Tibial nerve (tissue), 3 donors: Measurements from ENCODE around the gene SYNGR1.

Experiments used
- POLR2A ChIP-seq, 2 donors: fragments of 450-650 bp; IDR thresholded peaks; one replicate each; pipeline ENCODE4 v1.6.1; 2017; ENCODE audit warnings: antibody characterized with exemption in 2 of 2, mild to moderate bottlenecking in 2 of 2, moderate library complexity in 2 of 2
- TF ChIP-seq, protein P1 (sequence below), 5 experiments: fragments of 200-600 bp in 3 of 5; fragments of 450-650 bp in 2 of 5; sonication (generic) in 3 of 5; IDR thresholded peaks; one replicate each; pipeline ENCODE4 v1.5.1; 2016 to 2019; ENCODE audit warnings: antibody characterized with exemption in 5 of 5, mild to moderate bottlenecking in 3 of 5, moderate library complexity in 2 of 5

DNA sequence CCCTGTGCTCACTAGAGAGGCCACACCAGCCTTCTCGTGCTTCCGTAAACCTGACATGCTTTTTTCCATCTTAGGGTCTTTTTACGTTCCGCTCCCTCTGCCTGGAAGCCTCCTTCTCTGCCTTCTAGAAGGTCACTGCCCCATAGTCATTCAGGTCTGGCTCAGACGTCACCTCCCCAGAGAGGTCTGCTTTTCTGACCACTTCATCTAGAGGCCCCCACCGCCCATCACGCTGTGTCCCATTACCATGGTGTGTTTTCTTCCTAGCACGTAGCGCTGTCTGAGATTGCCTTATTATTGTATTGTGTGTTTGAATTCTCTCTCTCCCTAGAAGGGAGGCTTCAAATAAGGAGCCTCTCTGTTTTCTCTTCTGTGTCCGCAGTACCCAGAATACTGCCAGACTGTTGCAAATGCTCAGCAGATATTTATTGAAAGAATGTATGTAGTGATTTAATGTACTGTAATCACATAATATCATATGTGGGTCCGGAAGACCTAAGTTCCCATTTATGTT lies 59.8 kb downstream of the SYNGR1 start:
- no peak for TF ChIP-seq POLR2A (IDR thresholded peaks at IDR 0.05)
- TF ChIP-seq, protein P1, sequence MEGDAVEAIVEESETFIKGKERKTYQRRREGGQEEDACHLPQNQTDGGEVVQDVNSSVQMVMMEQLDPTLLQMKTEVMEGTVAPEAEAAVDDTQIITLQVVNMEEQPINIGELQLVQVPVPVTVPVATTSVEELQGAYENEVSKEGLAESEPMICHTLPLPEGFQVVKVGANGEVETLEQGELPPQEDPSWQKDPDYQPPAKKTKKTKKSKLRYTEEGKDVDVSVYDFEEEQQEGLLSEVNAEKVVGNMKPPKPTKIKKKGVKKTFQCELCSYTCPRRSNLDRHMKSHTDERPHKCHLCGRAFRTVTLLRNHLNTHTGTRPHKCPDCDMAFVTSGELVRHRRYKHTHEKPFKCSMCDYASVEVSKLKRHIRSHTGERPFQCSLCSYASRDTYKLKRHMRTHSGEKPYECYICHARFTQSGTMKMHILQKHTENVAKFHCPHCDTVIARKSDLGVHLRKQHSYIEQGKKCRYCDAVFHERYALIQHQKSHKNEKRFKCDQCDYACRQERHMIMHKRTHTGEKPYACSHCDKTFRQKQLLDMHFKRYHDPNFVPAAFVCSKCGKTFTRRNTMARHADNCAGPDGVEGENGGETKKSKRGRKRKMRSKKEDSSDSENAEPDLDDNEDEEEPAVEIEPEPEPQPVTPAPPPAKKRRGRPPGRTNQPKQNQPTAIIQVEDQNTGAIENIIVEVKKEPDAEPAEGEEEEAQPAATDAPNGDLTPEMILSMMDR (IDR thresholded peaks at IDR 0.05) = no peak
